Measurements from ENCODE around the gene ORM2. TPM values are rescaled to one million over a fixed set of nuclear protein-coding genes. Genes with fewer than 3 reads are reported as not detected.
"Not testable (repeated sequence)": the region's sequence is repeated elsewhere in the genome, so short reads cannot be mapped to it uniquely, and the experiment has no call there.

Gene ORM2
- polyA plus RNA-seq (ENCODE audit: insufficient read length in 3 of 3) = not detected

GRCh38 chr9:114329625-114330022 lies at the start of gene ORM2:
TSS of gene ORM2 (plus strand) at chr9:114329869. CDS start at chr9:114329905, 36 bp downstream.
- DNase-seq (ENCODE audit: low read depth in 3 of 3, low spot score in 2 of 3) = not testable (repeated sequence)

GRCh38 chr9:114280636-114281472 lies 48.8 kb upstream of the ORM2 start:
- no peak for DNase-seq (ENCODE audit: low read depth in 3 of 3, low spot score in 2 of 3)

- no peak for DNase-seq (ENCODE audit: low read depth in 3 of 3, low spot score in 2 of 3)
These were observed 48.1 kb upstream of the ORM2 start for GRCh38 chr9:114281473-114282103.

GRCh38 chr9:114282104-114282485 lies 47.6 kb upstream of the ORM2 start:
- DNase-seq (ENCODE audit: low read depth in 3 of 3, low spot score in 2 of 3) = no peak

- DNase-seq (ENCODE audit: low read depth in 3 of 3, low spot score in 2 of 3) = no peak
These were observed 47.2 kb upstream of the ORM2 start for GRCh38 chr9:114282507-114282906.

GRCh38 chr9:114282926-114283325 lies 46.7 kb upstream of the ORM2 start:
- no peak for DNase-seq (ENCODE audit: low read depth in 3 of 3, low spot score in 2 of 3)

GRCh38 chr9:114283551-114284111 lies 46.0 kb upstream of the ORM2 start:
- DNase-seq (ENCODE audit: low read depth in 3 of 3, low spot score in 2 of 3) = no peak

GRCh38 chr9:114284316-114285060 lies 45.2 kb upstream of the ORM2 start:
- DNase-seq (ENCODE audit: low read depth in 3 of 3, low spot score in 2 of 3) = no peak

GRCh38 chr9:114285166-114285867 lies 44.4 kb upstream of the ORM2 start:
- DNase-seq (ENCODE audit: low read depth in 3 of 3, low spot score in 2 of 3) = peak in 1 of 3 donors; percentile 35

- no peak for DNase-seq (ENCODE audit: low read depth in 3 of 3, low spot score in 2 of 3)
These were observed 43.5 kb upstream of the ORM2 start for GRCh38 chr9:114286146-114286679.

GRCh38 chr9:114287001-114287762 lies 42.5 kb upstream of the ORM2 start:
- no peak for DNase-seq (ENCODE audit: low read depth in 3 of 3, low spot score in 2 of 3)

GRCh38 chr9:114287763-114288192 lies 41.9 kb upstream of the ORM2 start:
- no peak for DNase-seq (ENCODE audit: low read depth in 3 of 3, low spot score in 2 of 3)

- DNase-seq (ENCODE audit: low read depth in 3 of 3, low spot score in 2 of 3) = peak in 1 of 3 donors; percentile 23
These were observed 41.2 kb upstream of the ORM2 start for GRCh38 chr9:114288193-114289091.

GRCh38 chr9:114289106-114289505 lies 40.6 kb upstream of the ORM2 start:
- no peak for DNase-seq (ENCODE audit: low read depth in 3 of 3, low spot score in 2 of 3)

- DNase-seq (ENCODE audit: low read depth in 3 of 3, low spot score in 2 of 3) = no peak
These were observed 39.8 kb upstream of the ORM2 start for GRCh38 chr9:114289571-114290481.

- DNase-seq (ENCODE audit: low read depth in 3 of 3, low spot score in 2 of 3) = no peak
These were observed 39.1 kb upstream of the ORM2 start for GRCh38 chr9:114290561-114290986.

- peak in 1 of 3 donors; percentile 41 for DNase-seq (ENCODE audit: low read depth in 3 of 3, low spot score in 2 of 3)
These were observed 38.6 kb upstream of the ORM2 start for GRCh38 chr9:114291064-114291474.

Data from right renal cortex interstitium (tissue), 3 donors.